SH-SY5Y (cell line): ENCODE measurements around the gene SORT1.

Experiments
- GATA2 ChIP-seq: IDR thresholded peaks from 2 replicates; pipeline ENCODE4 v1.6.1; 2011; ENCODE audit warnings: mild to moderate bottlenecking, low read depth, low read length
- GATA3 ChIP-seq: IDR thresholded peaks from 2 replicates; pipeline ENCODE4 v1.6.1; 2011; ENCODE audit warnings: low read depth, mild to moderate bottlenecking, low read length, moderate library complexity

GRCh38 chr1:109356915-109357314, 40.8 kb downstream of the SORT1 start:
- TF ChIP-seq GATA2: no peak
- no peak for TF ChIP-seq GATA3
